ENCODE results near the gene NPAS2.
A peak's percentile ranks its signal among the peaks of the same experiment; 100 is the strongest.

Gene NPAS2

GRCh38 chr2:101025561-101025960, 205.6 kb downstream of the NPAS2 start:
- DNase-seq, result no peak

- DNase-seq, result no peak
Measured at GRCh38 chr2:101026253-101026701, 206.3 kb downstream of the NPAS2 start.

GRCh38 chr2:101026923-101027469, 207.1 kb downstream of the NPAS2 start:
- DNase-seq, result no peak

- no peak for DNase-seq
Measured at GRCh38 chr2:101027852-101028251, 207.9 kb downstream of the NPAS2 start.

- no peak for DNase-seq
Measured at GRCh38 chr2:101030866-101031554, 211.1 kb downstream of the NPAS2 start.

GRCh38 chr2:101032084-101032776, 212.3 kb downstream of the NPAS2 start:
- DNase-seq, result no peak

GRCh38 chr2:101036562-101036961, 216.6 kb downstream of the NPAS2 start:
- peak; percentile 45 for DNase-seq

GRCh38 chr2:101037161-101037755, 217.3 kb downstream of the NPAS2 start:
- no peak for DNase-seq

GRCh38 chr2:101038455-101039255, 218.7 kb downstream of the NPAS2 start:
- peak; percentile 31 for DNase-seq

GRCh38 chr2:101040072-101040471, 220.1 kb downstream of the NPAS2 start:
- no peak for DNase-seq

- DNase-seq, result no peak
Measured at GRCh38 chr2:101040761-101041160, 220.8 kb downstream of the NPAS2 start.

GRCh38 chr2:101041413-101041812, 221.5 kb downstream of the NPAS2 start:
- no peak for DNase-seq

- no peak for DNase-seq
Measured at GRCh38 chr2:101045330-101045729, 225.4 kb downstream of the NPAS2 start.
